ENCODE measurements around the gene TRIM49C.
"Not testable (repeated sequence)": the region's sequence is repeated elsewhere in the genome, so short reads cannot be mapped to it uniquely, and the experiment has no call there.

Gene TRIM49C

GRCh38 chr11:90030806-90031205 lies at the start of gene TRIM49C:
TRIM49C (plus strand) TSS chr11:90031106; CDS start chr11:90035212, 4,106 bp downstream.
- not testable (repeated sequence) for DNase-seq

- not testable (repeated sequence) for DNase-seq
Measured at GRCh38 chr11:90024184-90024583, 6.7 kb upstream of the TRIM49C start.

- not testable (repeated sequence) for DNase-seq
Measured at GRCh38 chr11:90051591-90052209, 20.8 kb downstream of the TRIM49C start.

- not testable (repeated sequence) for DNase-seq
Measured at GRCh38 chr11:90052311-90052710, 21.4 kb downstream of the TRIM49C start.

- DNase-seq: not testable (repeated sequence)
Measured at GRCh38 chr11:90053545-90053944, 22.6 kb downstream of the TRIM49C start.

GRCh38 chr11:90085650-90086049 lies 54.7 kb downstream of the TRIM49C start, which contains the start of gene UBTFL1:
UBTFL1 (plus strand) TSS chr11:90085950; CDS start chr11:90085950, 0 bp downstream.
- not testable (repeated sequence) for DNase-seq

GRCh38 chr11:90088731-90089130 lies 57.8 kb downstream of the TRIM49C start:
- DNase-seq: not testable (repeated sequence)
